Activated gamma-delta T cell (primary cell): ENCODE data around the gene KLK1.
"Not testable (repeated sequence)": the region's sequence is repeated elsewhere in the genome, so short reads cannot be mapped to it uniquely, and the experiment has no call there.

Experiments used
- DNase-seq: peaks from one replicate; lab custom pipeline; 2025; lab: John Stamatoyannopoulos, UW

The KLK1 gene

DNA sequence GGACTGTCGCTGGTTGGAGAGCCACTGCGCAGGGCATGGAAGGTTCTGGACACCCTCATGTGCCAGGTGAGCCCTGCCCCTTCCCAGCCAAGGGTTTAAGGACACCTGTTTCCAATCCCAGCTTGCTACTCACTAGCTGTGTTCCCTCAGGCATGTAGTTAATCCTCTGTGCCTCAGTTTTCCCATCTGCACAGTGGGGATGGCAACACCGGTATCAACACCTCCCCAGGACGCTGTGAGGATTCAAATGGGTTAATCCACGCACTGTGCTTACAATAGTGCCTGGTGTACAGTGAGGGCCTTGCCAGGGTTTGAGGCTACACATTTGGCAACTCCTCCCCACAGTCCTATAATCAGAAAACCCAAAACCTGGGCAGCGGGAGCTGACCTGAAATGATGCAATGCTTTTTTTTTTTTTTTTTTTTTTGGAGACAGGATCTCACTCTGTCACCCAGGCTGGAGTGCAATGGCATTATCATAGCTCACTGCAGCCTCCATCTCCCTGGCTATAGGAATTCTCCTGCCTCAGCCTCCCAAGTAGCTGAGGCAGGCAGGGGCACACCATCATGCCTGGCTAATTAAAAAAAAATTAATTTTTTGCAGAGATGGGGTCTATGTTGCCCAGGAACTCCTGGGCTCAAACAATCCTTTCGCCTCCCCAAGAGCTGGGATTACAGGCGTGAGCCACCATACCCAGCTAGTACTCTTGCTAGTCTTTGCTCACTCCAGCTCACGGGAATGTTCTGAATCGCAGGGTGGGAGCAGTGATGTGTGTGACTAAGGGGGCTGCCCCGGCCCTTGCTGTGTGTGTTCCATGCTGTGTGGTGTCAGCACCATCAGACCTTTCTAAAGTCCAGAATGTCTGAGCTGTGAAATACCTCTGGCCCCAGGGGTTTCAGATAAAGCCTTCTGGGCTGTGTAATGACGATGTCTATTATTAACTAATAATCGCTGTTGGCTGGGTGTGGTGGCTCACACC is 31.0 kb downstream of the KLK1 start:
- DNase-seq, result no peak

GRCh38 chr19:50791594-50792271 is 31.9 kb downstream of the KLK1 start:
- DNase-seq, result no peak

DNA sequence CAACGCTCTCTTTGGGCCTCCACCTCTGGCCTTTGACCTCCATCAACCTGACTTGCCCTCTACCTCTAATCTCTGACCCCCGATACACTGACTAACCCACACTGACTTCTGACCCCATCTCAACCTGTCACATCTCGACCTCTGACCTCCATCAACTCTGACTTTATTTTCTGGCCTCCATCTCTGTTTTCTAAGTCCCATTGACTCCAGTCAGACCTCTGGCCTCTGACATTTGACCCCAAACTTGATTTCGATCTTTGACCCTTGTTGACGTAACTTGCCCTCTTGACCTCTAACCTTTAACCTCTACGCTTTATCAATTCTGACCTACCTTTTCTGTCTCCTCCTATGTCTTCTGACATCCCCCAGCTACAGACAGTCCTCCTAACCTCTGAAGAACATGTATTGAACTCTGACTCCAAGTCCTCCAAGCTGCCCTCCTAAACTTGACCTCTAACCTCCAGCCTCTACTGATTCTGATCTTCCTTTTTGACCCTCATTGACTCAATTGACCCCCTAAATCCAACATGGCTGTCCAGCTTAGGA is 32.6 kb downstream of the KLK1 start:
- DNase-seq, result no peak

- no peak for DNase-seq
Measured at GRCh38 chr19:50790396-50790795, 33.2 kb downstream of the KLK1 start, which contains the start of gene ACP4. Gene ACP4 (plus strand): TSS chr19:50790415. CDS start chr19:50790415, 0 bp downstream.

DNA sequence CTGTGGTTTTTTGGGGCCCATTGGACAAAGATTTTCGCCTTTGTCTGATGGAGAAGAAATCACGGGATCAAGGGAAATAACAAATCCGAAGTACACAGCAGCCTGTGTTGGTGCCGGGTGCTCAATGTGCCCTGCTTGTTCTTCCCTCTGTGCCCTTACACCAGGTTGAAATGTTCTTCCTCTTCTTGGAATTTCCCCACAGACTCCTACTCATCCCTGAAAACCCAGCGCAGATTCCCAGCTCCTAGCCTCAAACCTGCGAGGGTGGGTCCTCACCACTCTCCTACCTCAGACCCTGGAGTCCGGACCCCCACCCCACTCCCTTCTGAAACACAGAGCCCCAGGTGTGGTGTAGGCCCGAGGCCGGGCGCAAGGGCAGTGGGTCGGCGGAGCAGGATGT is 38.3 kb downstream of the KLK1 start:
- no peak for DNase-seq

DNA sequence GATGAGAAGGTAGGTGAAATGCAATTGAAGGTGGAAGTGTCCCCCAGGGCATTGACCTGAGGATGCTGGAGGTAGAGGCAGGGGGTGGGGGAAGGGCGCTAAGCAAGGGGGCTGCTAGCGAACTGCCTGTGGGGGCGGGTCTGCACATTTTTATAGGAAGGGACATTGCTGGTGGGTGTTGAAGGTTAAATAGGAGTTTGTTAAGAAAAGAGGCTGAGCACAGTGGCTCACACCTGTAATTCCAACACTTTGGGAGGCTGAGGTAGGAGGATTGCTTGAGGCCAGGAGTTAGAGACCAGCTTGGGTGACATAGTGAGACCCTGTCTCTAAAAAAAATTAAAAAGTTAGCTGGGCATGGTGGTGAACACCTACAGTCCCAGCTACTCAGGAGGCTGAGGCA is 38.9 kb downstream of the KLK1 start:
- no peak for DNase-seq

GRCh38 chr19:50783848-50784152 is 39.8 kb downstream of the KLK1 start:
- DNase-seq, result not testable (repeated sequence)

GRCh38 chr19:50780753-50781435 is 42.7 kb downstream of the KLK1 start:
- DNase-seq, result no peak

GRCh38 chr19:50779504-50780457 is 43.8 kb downstream of the KLK1 start:
- DNase-seq, result no peak

DNA sequence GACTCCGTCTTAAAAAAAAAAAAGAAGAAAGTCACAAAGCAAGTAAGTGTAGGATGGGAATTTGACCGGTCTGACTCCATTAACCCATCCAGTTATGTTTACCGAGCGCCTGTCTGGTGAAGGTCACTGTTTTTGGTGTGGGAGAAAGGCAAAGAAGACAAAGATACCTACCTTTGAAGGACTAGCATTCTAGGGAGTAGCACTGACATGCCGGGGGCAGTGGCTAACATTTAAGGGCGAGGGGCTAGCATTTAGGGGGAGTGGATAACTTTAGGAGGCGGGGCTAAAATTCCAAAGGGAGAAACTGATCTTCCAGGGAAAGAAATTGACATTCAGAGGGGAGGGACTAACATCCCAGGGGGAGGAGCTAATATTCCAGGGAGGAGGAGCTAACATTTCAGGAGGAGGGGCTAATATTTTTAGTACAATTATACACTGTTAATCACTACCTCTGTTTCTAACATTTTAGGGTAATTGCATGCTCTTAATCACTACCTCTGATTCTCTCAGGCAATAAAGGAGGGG is 44.6 kb downstream of the KLK1 start:
- no peak for DNase-seq

- DNase-seq, result no peak
Measured at GRCh38 chr19:50777830-50778303, 45.7 kb downstream of the KLK1 start.

- no peak for DNase-seq
Measured at GRCh38 chr19:50777261-50777660, 46.3 kb downstream of the KLK1 start.

DNA sequence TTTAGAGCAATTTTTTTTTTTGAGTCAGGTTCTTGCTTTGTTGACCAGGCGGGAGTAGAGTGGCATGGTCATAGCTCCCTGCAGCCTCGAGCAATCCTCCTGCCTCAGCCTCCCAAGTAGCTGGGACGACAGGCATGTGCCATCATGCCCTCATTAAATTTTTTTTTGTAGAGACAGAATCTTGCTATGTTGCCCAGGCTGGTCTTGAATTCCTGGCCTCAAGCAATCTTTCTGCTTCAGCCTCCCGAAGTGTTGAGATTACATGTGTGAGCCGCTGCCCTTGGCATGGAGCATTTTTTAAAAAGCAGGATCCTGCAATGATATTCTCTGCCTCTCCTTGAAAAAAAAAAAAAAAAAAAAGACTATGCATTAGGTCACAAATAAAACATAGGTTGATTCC is 47.5 kb downstream of the KLK1 start:
- DNase-seq, result no peak

DNA sequence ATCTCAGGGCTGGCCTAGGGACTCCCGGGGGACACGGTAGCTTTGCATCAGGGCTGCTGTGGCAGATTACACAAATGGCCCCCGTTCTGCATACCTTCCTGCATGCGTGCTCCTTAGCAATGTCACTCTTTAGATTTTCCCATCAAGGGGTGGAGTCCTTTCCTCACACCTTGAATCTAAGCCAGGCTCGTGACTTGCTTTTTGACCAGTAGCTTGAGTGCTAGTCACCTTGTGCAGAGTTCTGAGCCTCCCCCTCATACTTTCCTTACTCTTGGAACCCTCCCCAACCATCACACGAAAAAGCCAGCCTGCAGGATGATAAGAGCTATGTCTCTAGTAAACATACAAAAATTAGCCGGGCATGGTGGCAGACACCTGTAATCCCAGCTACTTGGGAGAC is 50.1 kb downstream of the KLK1 start:
- DNase-seq, result not testable (repeated sequence)

- DNase-seq, result not testable (repeated sequence)
Measured at GRCh38 chr19:50772912-50773311, 50.7 kb downstream of the KLK1 start.

GRCh38 chr19:50772476-50772875 is 51.1 kb downstream of the KLK1 start:
- no peak for DNase-seq

- no peak for DNase-seq
Measured at GRCh38 chr19:50770888-50771287, 52.7 kb downstream of the KLK1 start.

DNA sequence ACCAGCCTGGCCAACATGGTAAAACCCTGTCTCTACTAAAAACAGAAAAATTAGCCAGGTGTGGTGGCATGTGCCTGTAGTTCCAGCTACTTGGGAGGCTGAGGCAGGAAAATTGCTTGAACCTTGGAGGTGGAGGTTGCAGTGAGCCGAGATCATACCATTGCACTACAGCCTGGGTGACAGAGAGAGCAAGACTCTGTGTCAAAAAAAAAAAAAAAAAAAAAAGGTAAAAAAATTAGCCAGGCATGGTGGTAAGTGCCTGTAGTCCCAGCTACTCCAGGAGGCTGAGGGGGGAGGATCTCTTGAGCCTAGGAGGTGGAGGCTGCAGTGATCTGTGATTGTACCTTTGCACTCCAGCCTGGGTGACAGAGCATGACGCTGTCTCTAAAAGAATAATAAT is 53.4 kb downstream of the KLK1 start, which contains the start of gene GPR32:
GPR32 (plus strand) TSS at position 301 of the 400 bp plus-strand sequence. CDS start 137 bp downstream, outside the sequence.
- not testable (repeated sequence) for DNase-seq
